Ovary (tissue), 9 donors: ENCODE results near the gene IGFL4. TPM values are rescaled to one million over a fixed set of nuclear protein-coding genes. Genes with fewer than 3 reads are reported as not detected.

Source experiments
- DNase-seq, 5 donors: peaks; one replicate each; pipeline ENCODE4 v3.0.0-alpha.2; 2019 to 2020
- H3K27ac ChIP-seq, 2 donors: fragments of 200-600 bp; one replicate each; pipeline versions ENCODE4 v1.5.1 to v1.8.0; 2019 to 2022
- H3K27me3 ChIP-seq: fragments of 200-600 bp; one replicate; pipeline ENCODE4 v1.8.0; 2022
- H3K36me3 ChIP-seq: fragments of 200-600 bp; sonication (generic); one replicate; pipeline ENCODE4 v1.5.1; 2019
- H3K4me1 ChIP-seq: one replicate; pipeline ENCODE4 v1.8.1; 2013; ENCODE audit warnings: mild to moderate bottlenecking, moderate library complexity; ENCODE audit not compliant: insufficient read depth
- H3K4me3 ChIP-seq: fragments of 200-600 bp; sonication (generic); one replicate; pipeline ENCODE4 v1.5.1; 2017
- H3K9me3 ChIP-seq, 2 donors: fragments of 200-600 bp in 1 of 2; sonication (generic) in 1 of 2; one replicate each; pipeline versions ENCODE4 v1.5.1 to v1.8.1; 2013 to 2019; ENCODE audit warnings: mild to moderate bottlenecking in 1 of 2, moderate library complexity in 1 of 2
- EP300 ChIP-seq: sonication (generic); formaldehyde crosslinking; IDR thresholded peaks from one replicate; pipeline ENCODE4 v1.6.1; 2017; ENCODE audit warnings: antibody characterized with exemption
- POLR2A ChIP-seq: fragments of 450-650 bp; IDR thresholded peaks from one replicate; pipeline ENCODE4 v1.6.1; 2017; ENCODE audit warnings: antibody characterized with exemption, mild to moderate bottlenecking, moderate library complexity
- WGBS, 3 donors: extraction: QIAGEN DNeasy Blood & Tissue Kit in 1 of 3; methylation state at CpG; one replicate each; pipeline versions ENCODE4 v1.1.5 to v1.1.7; 2013 to 2017; 5-methylcytosine and 5-hydroxymethylcytosine counted together
- intact Hi-C, 4 donors: fragments of 100-400 bp; cut with DNase I; formaldehyde crosslinking; loops; one replicate each; pipeline versions ENCODE4 v1.11.0 to v1.15.1; 2022 to 2023
- polyA plus RNA-seq, 2 donors: library from polyadenylated mRNA; stranded (reverse); fragments of 200-250 nt in 1 of 2; fragments of 350-450 nt in 1 of 2; fragmentation: Illumina TruSeq in 1 of 2; extraction: RNeasy Lipid Tissue Mini Kit (QIAGEN cat#74804) in 1 of 2; gene quantifications; one replicate each; pipeline ENCODE4 v1.2.3, GENCODE V29; 2013 to 2014
- total RNA-seq, 7 donors: library from RNA; depleted of rRNA in 2 of 7; stranded (reverse); fragments of >200 nt in 2 of 7; fragmentation: NEBNext Ultra II Directional in 3 of 7; extraction: Animal tissue kit (Norgen Biotek cat#: 25700) in 3 of 7; gene quantifications; one replicate each; pipeline versions ENCODE4 v1.1.0 to v1.2.4, GENCODE V29; 2016 to 2023
- TF ChIP-seq, protein P1 (sequence below), 3 donors: fragments of 450-650 bp in 2 of 3; fragments of 200-600 bp in 1 of 3; IDR thresholded peaks; one replicate each; pipeline versions ENCODE4 v1.5.1 to v1.8.0; 2016 to 2022; ENCODE audit warnings: antibody characterized with exemption in 3 of 3, mild to moderate bottlenecking in 1 of 3
- donor health status: DM: no; HTN: no; CAD: no; lungs with moderate emphysema.
- donor health status: DM: no; HTN: no; CAD: no.
- donor health status: Bipolar disorder and iron deficiency.
- donor health status: DM: yes; HTN: yes; CAD: no.
- donor health status: DM: no; HTN: no; CAD: no.
- donor health status: DM: yes; HTN: yes; CAD: no.

The IGFL4 gene
- total and polyA plus RNA-seq, 9 donors: not detected

- Histone ChIP-seq H3K27me3 (no peaks in the 10 kb centered on the region), H3K27ac (no peak overlapping the region), H3K9me3 (no peaks in the 10 kb centered on the region), H3K4me3 (no peak overlapping the region), H3K36me3 (no peaks in the 10 kb centered on the region), H3K4me1 (no peaks in the 10 kb centered on the region)
- no peak for DNase-seq
- intact Hi-C loops: no loop called here
- 88 to 92% (median 90%) methylated on average over 1 of the region's 1 CpG for WGBS, 3 donors
- TF ChIP-seq, protein P1, sequence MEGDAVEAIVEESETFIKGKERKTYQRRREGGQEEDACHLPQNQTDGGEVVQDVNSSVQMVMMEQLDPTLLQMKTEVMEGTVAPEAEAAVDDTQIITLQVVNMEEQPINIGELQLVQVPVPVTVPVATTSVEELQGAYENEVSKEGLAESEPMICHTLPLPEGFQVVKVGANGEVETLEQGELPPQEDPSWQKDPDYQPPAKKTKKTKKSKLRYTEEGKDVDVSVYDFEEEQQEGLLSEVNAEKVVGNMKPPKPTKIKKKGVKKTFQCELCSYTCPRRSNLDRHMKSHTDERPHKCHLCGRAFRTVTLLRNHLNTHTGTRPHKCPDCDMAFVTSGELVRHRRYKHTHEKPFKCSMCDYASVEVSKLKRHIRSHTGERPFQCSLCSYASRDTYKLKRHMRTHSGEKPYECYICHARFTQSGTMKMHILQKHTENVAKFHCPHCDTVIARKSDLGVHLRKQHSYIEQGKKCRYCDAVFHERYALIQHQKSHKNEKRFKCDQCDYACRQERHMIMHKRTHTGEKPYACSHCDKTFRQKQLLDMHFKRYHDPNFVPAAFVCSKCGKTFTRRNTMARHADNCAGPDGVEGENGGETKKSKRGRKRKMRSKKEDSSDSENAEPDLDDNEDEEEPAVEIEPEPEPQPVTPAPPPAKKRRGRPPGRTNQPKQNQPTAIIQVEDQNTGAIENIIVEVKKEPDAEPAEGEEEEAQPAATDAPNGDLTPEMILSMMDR (IDR thresholded peaks at IDR 0.05): no peak
- TF ChIP-seq POLR2A: no peak
- TF ChIP-seq EP300: no peak
These were observed 2.7 kb upstream of the IGFL4 start for GRCh38 chr19:46043519-46043918.

GRCh38 chr19:46042252-46042883 is 1.6 kb upstream of the IGFL4 start:
- H3K27me3 ChIP-seq: no peaks in the 10 kb centered on the region
- 35 to 46% (median 37%) methylated on average over 5 of the region's 5 CpGs for WGBS, 3 donors
- no peak for DNase-seq

DNA sequence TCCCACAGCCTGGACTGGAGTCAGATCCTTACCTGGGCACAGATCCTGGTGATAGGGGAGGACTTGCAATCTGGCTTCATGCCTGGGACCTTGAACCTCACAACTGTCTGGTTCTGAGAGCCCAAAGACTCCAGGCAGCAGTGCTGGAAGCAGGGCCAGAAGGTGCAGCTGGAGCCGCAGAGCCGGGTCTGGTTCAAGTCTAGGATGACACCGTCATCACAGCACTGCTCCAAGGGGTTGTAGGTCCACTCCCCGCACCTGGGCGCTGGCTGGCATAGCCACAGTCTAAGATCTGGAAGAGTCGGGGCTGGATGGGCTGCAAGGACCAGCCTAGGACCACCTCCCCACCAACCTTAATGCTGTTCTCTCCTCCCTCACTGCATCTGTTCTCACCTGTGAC is 677 bp downstream of the IGFL4 start:
- H3K4me3 ChIP-seq: no peak overlapping the region
- H3K36me3 ChIP-seq: no peaks in the 10 kb centered on the region
- H3K4me1 ChIP-seq: no peaks in the 10 kb centered on the region
- intact Hi-C loops: no loop called here
- DNase-seq: no peak
- 61 to 92% (median 76%) methylated on average over 6 of the region's 6 CpGs for WGBS, 3 donors
- H3K9me3 ChIP-seq: no peaks in the 10 kb centered on the region
- H3K27ac ChIP-seq: no peak overlapping the region
- TF ChIP-seq, protein P1 (IDR thresholded peaks at IDR 0.05): no peak
- TF ChIP-seq EP300 (no peak), POLR2A (no peak)
- H3K27me3 ChIP-seq: no peaks in the 10 kb centered on the region

More at GRCh38 chr19:46042252-46042883, 1.6 kb upstream of the IGFL4 start:
- intact Hi-C loops: no loop called here
- no peak overlapping the region for H3K27ac ChIP-seq
- no peaks in the 10 kb centered on the region for H3K9me3 ChIP-seq
- no peaks in the 10 kb centered on the region for H3K36me3 ChIP-seq
- no peak overlapping the region for H3K4me3 ChIP-seq
- TF ChIP-seq POLR2A: no peak
- no peak for TF ChIP-seq EP300
- TF ChIP-seq, protein P1 (IDR thresholded peaks at IDR 0.05): no peak
- no peaks in the 10 kb centered on the region for H3K4me1 ChIP-seq

DNA sequence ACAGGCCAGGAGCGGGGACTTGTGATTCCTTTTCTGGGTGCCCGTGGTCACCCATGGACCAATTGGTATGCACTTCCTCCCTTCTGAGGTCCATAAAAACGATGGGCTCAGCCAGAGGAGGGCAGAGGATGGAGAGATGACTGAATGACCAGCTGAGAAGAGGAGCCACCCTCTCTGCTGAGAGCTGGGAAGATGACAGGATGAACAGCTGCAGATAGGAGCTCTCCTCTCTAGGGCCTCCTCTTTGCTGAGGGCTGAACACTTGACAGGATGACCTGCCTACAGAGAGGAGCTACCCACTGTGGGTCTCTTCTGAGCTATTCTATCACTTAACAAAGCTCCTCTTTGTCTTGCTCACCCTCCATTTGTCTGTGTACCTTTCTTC is 4.1 kb downstream of the IGFL4 start:
- DNase-seq: no peak
- Histone ChIP-seq H3K36me3 (no peaks in the 10 kb centered on the region), H3K27me3 (no peaks in the 10 kb centered on the region), H3K27ac (no peak overlapping the region), H3K9me3 (no peaks in the 10 kb centered on the region), H3K4me3 (no peak overlapping the region), H3K4me1 (no peaks in the 10 kb centered on the region)
- WGBS, 3 donors: 18 to 45% (median 37%) methylated on average over 1 to 3 of the region's 3 CpGs
- intact Hi-C loops: no loop called here
- no peak for TF ChIP-seq EP300
- TF ChIP-seq, protein P1 (IDR thresholded peaks at IDR 0.05): no peak
- TF ChIP-seq POLR2A: no peak
